UCSD-AML1 (cell line): Measurements from ENCODE around the gene SLX4IP.
A peak's percentile ranks its signal among the peaks of the same experiment; 100 is the strongest.

Source experiments
- DNase-seq: peaks from one replicate; lab custom pipeline; 2025; ENCODE audit not compliant: unreplicated experiment; lab: John Stamatoyannopoulos, UW

Gene SLX4IP

GRCh38 chr20:10492844-10493243, 57.7 kb downstream of the SLX4IP start:
- no peak for DNase-seq

- no peak for DNase-seq
Measured at GRCh38 chr20:10495173-10495572, 60.1 kb downstream of the SLX4IP start.

- DNase-seq = no peak
Measured at GRCh38 chr20:10496465-10496864, 61.4 kb downstream of the SLX4IP start.

- no peak for DNase-seq
Measured at GRCh38 chr20:10497283-10497682, 62.2 kb downstream of the SLX4IP start.

GRCh38 chr20:10497791-10498190, 62.7 kb downstream of the SLX4IP start:
- DNase-seq = no peak

GRCh38 chr20:10498200-10498599, 63.1 kb downstream of the SLX4IP start:
- DNase-seq = peak; percentile 47

GRCh38 chr20:10501402-10501801, 66.3 kb downstream of the SLX4IP start:
- peak; percentile 54 for DNase-seq

- DNase-seq = peak; percentile 32
Measured at GRCh38 chr20:10502098-10502526, 67.0 kb downstream of the SLX4IP start.

GRCh38 chr20:10504608-10504993, 69.5 kb downstream of the SLX4IP start:
- DNase-seq = no peak

- no peak for DNase-seq
Measured at GRCh38 chr20:10504994-10505730, 70.1 kb downstream of the SLX4IP start.

GRCh38 chr20:10505827-10506226, 70.7 kb downstream of the SLX4IP start:
- no peak for DNase-seq

- no peak for DNase-seq
Measured at GRCh38 chr20:10507052-10507451, 71.9 kb downstream of the SLX4IP start.

- no peak for DNase-seq
Measured at GRCh38 chr20:10508060-10508459, 73.0 kb downstream of the SLX4IP start.

- DNase-seq = no peak
Measured at GRCh38 chr20:10508468-10509251, 73.6 kb downstream of the SLX4IP start.

GRCh38 chr20:10509376-10509775, 74.3 kb downstream of the SLX4IP start:
- no peak for DNase-seq

- peak; percentile 15 for DNase-seq
Measured at GRCh38 chr20:10510216-10510615, 75.1 kb downstream of the SLX4IP start.

- no peak for DNase-seq
Measured at GRCh38 chr20:10511170-10511508, 76.0 kb downstream of the SLX4IP start.

GRCh38 chr20:10511509-10512251, 76.6 kb downstream of the SLX4IP start:
- peak; percentile 87 for DNase-seq

- no peak for DNase-seq
Measured at GRCh38 chr20:10513061-10513460, 78.0 kb downstream of the SLX4IP start.

- DNase-seq = no peak
Measured at GRCh38 chr20:10513931-10514575, 78.9 kb downstream of the SLX4IP start.

- DNase-seq = no peak
Measured at GRCh38 chr20:10516529-10516928, 81.4 kb downstream of the SLX4IP start.
